HG02970 (cell line): ENCODE data around the gene DLG2.

Experiments
- ATAC-seq: cut with Tn5 transposase; IDR thresholded peaks from one replicate; pipeline ENCODE4 v1.9.1; 2021; ENCODE audit warnings: mild to moderate bottlenecking, moderate library complexity, moderate number of reproducible peaks; ENCODE audit not compliant: unreplicated experiment, low FRiP score

DLG2 gene

DNA sequence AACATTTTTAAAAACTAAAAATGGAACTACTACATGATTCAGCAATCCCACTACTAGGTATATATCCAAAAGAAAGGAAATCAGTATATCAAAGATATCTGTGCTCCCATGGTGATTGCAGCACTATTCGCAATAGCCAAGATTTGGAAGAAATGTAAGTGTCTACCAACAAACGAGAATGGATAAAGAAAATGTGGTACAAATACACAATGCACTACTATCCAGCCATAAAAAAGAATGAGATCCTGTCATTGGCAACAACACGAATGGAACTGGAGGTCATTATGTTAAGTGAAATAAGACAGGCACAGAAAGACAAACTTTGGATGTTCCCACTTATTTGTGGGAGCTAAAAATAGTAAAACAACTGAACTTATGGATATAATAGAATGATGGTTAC, 1765.1 kb downstream of the DLG2 start:
- no peak for ATAC-seq

GRCh38 chr11:83858694-83859093, 1768.5 kb downstream of the DLG2 start:
- ATAC-seq = no peak

DNA sequence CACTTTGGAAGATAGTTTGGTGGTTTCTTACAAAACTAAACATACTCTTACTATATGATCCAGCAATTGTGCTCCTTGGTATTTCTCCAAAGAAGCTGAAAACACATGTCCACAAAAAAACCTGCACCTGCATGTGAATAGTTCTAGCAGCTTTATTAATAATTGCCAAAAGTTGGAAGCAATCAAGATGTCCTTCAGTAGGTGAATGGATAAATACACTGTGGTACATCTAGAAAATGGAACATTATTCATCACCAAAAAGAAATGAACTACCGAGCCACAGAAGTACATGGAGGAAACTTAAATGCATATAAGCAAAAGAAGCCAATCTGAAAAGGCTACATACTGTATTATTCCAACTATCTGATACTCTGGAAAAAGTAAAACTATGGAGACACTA, 1771.9 kb downstream of the DLG2 start:
- ATAC-seq = no peak

GRCh38 chr11:83852775-83853442, 1774.2 kb downstream of the DLG2 start:
- no peak for ATAC-seq

DNA sequence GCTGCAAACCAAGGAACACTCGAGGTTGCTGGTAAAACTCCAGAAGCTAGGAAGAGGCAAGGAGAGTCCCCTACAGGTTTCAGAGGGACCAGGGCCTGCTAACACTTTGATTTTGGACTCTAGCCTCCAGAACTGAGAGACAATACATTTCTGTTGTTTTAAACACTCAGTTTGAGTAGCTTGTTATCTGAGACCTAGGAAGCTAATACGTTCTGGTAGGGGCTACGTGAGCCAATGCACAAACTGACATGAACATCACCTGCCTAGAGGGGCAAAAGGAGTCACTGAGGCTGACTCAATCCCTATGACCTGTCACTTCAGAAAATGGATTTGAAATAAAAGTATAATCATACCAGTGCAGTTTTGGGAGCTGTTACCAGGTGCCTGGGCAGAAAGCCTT, 1775.1 kb downstream of the DLG2 start:
- no peak for ATAC-seq

GRCh38 chr11:83847467-83848034, 1779.6 kb downstream of the DLG2 start:
- ATAC-seq = no peak

DNA sequence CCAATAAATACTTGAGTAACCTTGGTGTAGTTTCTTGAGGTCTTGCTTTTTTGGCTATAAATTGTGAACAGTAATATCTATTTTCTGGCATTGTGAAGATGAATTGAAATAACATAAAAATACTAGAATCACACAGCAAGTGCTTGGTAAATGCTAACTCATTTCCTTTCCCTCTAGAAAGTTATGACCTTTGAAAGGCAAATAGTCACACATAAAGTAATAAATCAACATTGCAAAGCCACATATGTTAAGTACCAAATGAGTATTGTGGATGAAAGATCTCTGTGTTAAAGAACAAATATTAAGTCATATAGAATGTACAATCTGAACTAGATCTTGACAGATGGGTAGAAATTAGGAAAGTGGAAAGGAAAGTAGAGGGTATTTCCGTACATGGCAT, 1781.3 kb downstream of the DLG2 start:
- no peak for ATAC-seq

DNA sequence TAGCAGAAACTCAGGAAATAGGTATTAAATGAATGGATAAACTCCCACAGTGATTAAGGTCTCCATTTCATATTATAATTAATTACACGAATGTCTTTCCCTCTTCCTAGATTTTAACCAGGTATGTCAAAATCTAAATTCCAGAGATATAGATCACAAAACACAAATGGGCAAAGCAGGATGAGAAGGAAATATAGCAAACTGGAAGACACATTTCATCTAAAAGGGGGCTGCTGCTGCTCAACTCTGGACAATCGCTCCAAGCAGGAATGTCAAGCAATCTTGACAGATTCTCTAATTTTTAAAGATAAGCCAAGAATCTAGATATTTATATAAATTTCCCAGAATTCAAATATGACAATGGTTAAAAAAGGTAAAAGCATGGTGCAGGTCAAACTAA, 1786.8 kb downstream of the DLG2 start:
- ATAC-seq = no peak

DNA sequence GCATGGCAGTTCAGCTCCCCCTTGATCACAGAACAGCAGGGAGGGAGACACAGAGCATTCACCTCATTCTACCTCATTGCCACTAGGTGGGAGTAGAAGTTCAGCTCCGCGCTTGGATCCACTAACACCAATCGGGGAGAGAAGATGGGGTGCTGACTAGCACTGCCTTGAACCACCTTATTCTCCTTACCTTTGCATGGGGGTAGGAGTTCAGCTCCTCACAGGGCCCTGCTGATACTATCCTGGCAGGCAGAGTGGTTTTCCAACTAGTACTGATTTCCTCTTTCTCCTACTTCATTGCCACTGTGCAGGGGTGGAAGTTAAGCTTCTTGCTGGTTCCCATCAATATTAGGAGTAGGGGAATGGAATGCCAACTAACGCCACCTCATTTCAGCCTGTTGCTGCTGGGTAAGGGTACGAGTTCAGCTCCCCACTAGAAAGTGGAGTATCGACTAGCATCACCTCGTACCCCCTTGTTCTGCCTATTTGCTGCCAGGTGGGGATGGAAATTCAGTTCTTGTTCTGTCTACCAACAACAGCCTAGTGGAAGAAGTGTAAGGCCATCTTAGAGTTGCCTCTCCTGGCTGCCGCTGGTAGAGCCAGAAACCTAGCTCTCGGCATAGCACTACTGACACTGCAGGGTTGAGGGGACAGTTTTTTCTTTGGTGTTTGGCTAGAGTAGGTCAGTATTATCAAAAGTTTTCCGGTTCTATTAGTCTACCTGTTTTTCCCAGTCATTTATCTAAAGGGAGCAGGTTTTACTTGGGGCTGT, 1790.1 kb downstream of the DLG2 start:
- ATAC-seq = no peak

DNA sequence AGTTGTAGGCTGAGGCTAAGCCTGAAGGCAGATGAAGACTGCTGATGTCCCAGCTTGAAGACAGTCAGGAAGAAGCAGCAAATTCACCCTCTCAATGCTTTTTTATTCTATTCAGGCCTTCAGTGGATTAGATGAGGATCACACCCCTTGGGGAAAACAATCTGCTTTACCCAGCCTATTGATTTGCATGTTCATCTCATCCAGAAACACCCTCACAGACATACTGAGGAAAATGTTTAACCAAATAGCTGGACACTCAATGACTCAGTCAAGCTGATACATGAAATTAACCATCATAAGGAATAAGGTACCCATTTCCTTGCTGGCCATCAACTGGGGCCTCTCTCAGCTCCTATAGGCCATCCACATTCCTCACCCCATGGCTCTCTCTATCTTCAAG, 1791.1 kb downstream of the DLG2 start:
- no peak for ATAC-seq

GRCh38 chr11:83835423-83835822, 1791.7 kb downstream of the DLG2 start:
- ATAC-seq = peak; percentile 82

DNA sequence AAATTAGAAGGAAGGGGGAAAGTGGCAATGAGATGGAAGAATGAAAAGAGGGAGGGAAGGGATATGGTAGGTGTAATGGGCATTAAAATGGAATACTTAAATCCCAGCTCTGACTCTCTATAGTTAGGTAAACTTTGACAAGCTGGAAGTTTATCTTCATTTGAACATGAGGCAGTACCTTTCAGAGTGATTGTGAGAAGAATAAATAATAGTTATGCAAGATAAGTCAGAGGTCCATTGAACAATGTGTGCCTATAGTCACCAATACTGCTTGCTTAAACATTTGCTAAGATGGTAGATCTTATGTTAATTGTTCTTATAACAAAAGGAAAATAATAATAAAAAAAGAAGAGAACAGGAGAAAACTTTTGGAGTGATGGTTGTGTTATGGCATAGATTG, 1795.2 kb downstream of the DLG2 start:
- no peak for ATAC-seq

DNA sequence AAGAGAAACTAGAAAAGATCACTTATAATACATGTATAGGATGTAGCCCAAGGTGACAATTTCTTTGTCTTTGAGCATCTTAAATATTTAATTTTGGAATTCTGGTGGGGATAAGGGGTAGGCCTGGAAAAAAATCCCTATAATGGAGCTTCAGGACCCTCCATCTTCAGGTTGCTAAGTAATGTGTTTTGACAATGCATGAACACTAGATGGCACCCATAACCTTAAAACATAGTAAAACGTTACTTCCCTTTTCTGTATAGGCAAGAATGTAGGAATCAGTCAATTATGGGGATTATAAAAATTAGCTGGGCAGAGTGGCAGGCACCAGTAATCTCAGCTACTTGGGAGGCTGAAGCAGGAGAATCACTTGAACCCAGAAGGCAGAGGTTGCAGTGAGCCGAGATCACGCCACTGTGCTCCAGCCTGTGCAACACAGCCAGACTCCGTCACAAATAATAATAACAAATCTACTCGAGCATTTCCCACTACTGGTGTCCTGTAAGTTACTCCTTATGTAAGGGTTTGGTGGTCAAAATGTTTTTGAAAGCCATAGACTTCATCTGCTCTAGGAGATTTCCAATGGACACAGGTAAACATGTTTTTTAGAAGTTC, 1799.1 kb downstream of the DLG2 start:
- ATAC-seq = peak; percentile 78

DNA sequence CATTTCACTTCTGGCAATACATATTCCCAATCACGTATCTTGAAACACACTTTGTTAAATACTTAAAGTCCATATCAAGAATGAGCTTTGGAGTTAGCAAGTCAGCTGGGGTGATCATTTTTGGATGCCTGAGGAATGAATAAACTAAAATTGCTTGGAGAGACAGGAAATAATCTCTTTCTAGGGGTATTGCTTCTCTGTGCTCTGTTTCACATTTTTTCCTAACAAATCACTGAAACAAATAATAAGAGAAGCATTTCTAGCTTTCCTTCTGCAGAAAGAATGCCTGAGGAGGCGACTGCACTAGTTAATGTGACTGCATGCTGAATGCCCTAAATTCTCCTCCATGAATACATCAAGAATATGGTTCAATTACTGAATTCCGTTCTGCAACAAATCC, 1799.6 kb downstream of the DLG2 start:
- ATAC-seq = no peak

GRCh38 chr11:83826078-83826477, 1801.1 kb downstream of the DLG2 start:
- ATAC-seq = no peak

DNA sequence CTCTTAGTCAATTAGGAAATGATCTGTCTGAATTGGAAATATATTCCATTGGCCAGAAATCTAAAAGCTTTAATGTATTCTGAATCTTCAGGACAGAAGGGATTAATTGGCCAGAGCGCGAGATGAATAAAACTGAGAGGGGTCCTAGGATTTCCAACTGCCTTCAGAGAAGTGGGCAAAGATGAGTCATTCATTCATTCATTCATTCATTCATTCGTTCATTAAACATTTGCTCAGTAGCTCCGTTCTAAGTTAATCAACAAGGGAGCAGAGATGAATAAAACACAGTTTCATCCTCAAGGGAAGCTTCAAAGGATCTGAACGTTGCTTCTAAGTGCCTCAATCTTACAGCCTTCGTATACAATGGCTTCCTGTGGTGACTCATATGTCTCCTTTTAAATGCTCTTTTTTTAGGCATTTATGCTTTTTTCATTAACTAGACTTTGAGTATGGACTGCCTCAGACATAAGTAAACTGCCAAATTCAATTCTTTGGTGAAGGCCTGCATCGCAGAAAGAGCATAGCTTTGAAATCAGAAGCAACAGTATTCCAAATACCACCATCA, 1803.6 kb downstream of the DLG2 start:
- ATAC-seq = no peak

DNA sequence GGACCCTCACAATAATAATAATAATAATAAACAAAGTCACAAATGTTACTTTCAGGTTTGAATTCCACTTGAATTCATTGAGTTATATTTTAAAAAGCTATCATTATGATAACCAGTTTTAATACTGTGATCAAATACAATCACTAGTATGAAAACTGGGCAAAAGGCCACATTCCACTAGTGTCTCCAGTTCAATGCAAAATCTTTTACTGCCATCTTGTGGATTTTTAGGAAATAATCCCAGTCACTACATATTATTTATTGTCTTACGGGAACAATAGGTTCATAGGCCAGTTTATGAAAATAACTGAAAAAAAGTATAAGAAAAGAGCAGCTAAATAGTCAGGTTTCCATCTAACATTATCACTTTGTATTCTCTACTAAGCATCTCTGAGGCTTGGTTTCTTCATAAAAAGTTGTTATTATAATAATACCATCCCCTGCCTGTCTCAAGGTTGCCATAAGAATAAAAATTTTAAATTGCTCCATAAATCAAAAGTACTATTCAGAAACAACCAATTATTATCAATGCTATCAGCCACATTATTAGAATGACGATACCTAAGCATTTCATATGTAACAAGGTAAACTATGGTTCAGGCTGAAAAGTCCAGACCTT, 1807.1 kb downstream of the DLG2 start:
- ATAC-seq = no peak

DNA sequence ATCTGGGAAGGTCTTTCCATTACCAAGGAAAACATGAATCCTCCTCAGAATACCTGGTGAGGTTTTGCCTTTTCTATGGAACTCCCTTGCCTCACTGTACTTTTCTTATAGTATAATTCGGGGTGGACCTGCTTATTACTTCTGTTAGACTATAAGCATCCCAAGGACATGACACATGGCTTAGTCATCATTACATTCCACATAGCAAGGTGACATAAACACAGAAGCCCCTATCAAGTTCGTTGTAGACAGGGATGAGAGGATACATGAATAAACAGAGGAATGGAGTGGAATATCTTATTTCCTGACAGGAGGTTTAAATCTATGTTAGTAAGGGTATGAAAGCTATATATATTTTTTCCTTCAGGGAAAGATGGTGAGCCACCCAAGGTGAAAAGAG, 1808.8 kb downstream of the DLG2 start:
- no peak for ATAC-seq

GRCh38 chr11:83816572-83817187, 1810.5 kb downstream of the DLG2 start:
- ATAC-seq = no peak

GRCh38 chr11:83815736-83816135, 1811.4 kb downstream of the DLG2 start:
- no peak for ATAC-seq
